Spleen (tissue), 11 donors: ENCODE measurements around the gene PLB1. TPM values are rescaled to one million over a fixed set of nuclear protein-coding genes. Genes with fewer than 3 reads are reported as not detected.

Experiments used
- DNase-seq: peaks from one replicate; pipeline ENCODE4 v3.0.0-alpha.2; 2020
- H3K27ac ChIP-seq, 8 donors: fragments of 200-600 bp; sonication (generic) in 7 of 8; 1 replicate in 4 of 8; 2 replicates in 4 of 8; pipeline versions ENCODE4 v1.5.0 to v1.8.0; 2016 to 2021; ENCODE audit warnings: inconsistent platforms in 4 of 8, mild to moderate bottlenecking in 4 of 8, moderate library complexity in 1 of 8
- H3K27me3 ChIP-seq, 7 donors: fragments of 200-600 bp; sonication (generic) in 6 of 7; replicated peaks in 1 of 7; 1 replicate in 4 of 7; 2 replicates in 3 of 7; pipeline versions ENCODE4 v1.5.0 to v1.8.0; 2016 to 2021; ENCODE audit warnings: inconsistent platforms in 3 of 7, mild to moderate bottlenecking in 1 of 7
- H3K36me3 ChIP-seq, 6 donors: fragments of 200-600 bp; sonication (generic) in 5 of 6; 1 replicate in 4 of 6; 2 replicates in 2 of 6; pipeline versions ENCODE4 v1.5.0 to v1.8.0; 2016 to 2021; ENCODE audit warnings: inconsistent platforms in 2 of 6
- H3K4me1 ChIP-seq, 6 donors: fragments of 200-600 bp; sonication (generic) in 5 of 6; 1 replicate in 3 of 6; 2 replicates in 3 of 6; pipeline versions ENCODE4 v1.5.0 to v1.8.0; 2016 to 2021; ENCODE audit warnings: inconsistent platforms in 3 of 6
- H3K4me3 ChIP-seq, 8 donors: fragments of 200-600 bp; sonication (generic) in 7 of 8; 1 replicate in 4 of 8; 2 replicates in 4 of 8; pipeline versions ENCODE4 v1.5.0 to v1.8.0; 2016 to 2021; ENCODE audit warnings: inconsistent platforms in 4 of 8, mild to moderate bottlenecking in 4 of 8, moderate library complexity in 2 of 8
- H3K9me3 ChIP-seq, 8 donors: fragments of 200-600 bp; sonication (generic) in 7 of 8; 1 replicate in 4 of 8; 2 replicates in 4 of 8; pipeline versions ENCODE4 v1.5.0 to v1.8.0; 2016 to 2021; ENCODE audit warnings: inconsistent platforms in 4 of 8
- CTCF ChIP-seq, 11 experiments: fragments of 200-600 bp in 7 of 11; fragments of 450-650 bp in 4 of 11; sonication (generic) in 4 of 11; IDR thresholded peaks in 8 of 11; conservative IDR thresholded peaks in 3 of 11; 1 replicate in 7 of 11; 2 replicates in 4 of 11; pipeline versions ENCODE4 v1.4.0 to v1.8.0; 2016 to 2021; ENCODE audit warnings: antibody characterized with exemption in 11 of 11, inconsistent platforms in 4 of 11, mild to moderate bottlenecking in 1 of 11
- POLR2A ChIP-seq, 3 donors: fragments of 450-650 bp; IDR thresholded peaks; one replicate each; pipeline ENCODE4 v1.5.1; 2017; ENCODE audit warnings: antibody characterized with exemption in 3 of 3, mild to moderate bottlenecking in 1 of 3
- POLR2AphosphoS5 ChIP-seq, 3 donors: sonication (generic); formaldehyde crosslinking; IDR thresholded peaks; one replicate each; pipeline ENCODE4 v1.5.1; 2017; ENCODE audit warnings: antibody characterized with exemption in 3 of 3
- WGBS, 5 donors: extraction: QIAGEN DNeasy Blood & Tissue Kit in 3 of 5; methylation state at CpG; one replicate each; pipeline versions ENCODE4 v1.1.5 to v1.1.7; 2013 to 2018; 5-methylcytosine and 5-hydroxymethylcytosine counted together
- intact Hi-C: fragments of 100-400 bp; cut with DNase I; formaldehyde crosslinking; loops from one replicate; pipeline ENCODE4 v1.15.0; 2023; ENCODE audit warnings: low total_unique reads
- polyA plus RNA-seq, 3 donors: library from polyadenylated mRNA; stranded (reverse); fragments of 200-250 nt; gene quantifications; one replicate each; pipeline ENCODE4 v1.2.1, GENCODE V29; 2013
- total RNA-seq, 7 donors: library from RNA; depleted of rRNA in 3 of 7; stranded (reverse); fragments of >200 nt in 3 of 7; fragmentation: NEBNext Ultra II Directional in 4 of 7; extraction: Animal tissue kit (Norgen Biotek cat#: 25700) in 4 of 7; gene quantifications; one replicate each; pipeline versions ENCODE4 v1.1.0 to v1.2.1, GENCODE V29; 2016 to 2021
- donor health status: healthy with polysubstance abuse.
- donor health status: DM: no; HTN: no; CAD: no; lungs with moderate emphysema.
- donor health status: DM: no; HTN: no; CAD: no.
- donor health status: Bipolar disorder and iron deficiency.
- donor health status: healthy.
- donor health status: DM: no; HTN: no; CAD: no.
- donor health status: DM: yes; HTN: yes; CAD: no.

Gene PLB1
- total and polyA plus RNA-seq, 10 donors: 3.8 to 45.7 (median 13.9) TPM

GRCh38 chr2:28623582-28624405 lies 127.9 kb downstream of the PLB1 start:
- H3K9me3 ChIP-seq: no peaks in the 10 kb centered on the region
- peak overlapping the region in 5 of 8 donors; percentile 84 to 94 (median 86) for H3K27ac ChIP-seq
- peaks cover 22 to 79% (median 54%) of the 10 kb centered on the region in 6 donors for H3K4me1 ChIP-seq
- TF ChIP-seq POLR2AphosphoS5 (IDR thresholded peaks at IDR 0.05): no peak
- TF ChIP-seq POLR2A (IDR thresholded peaks at IDR 0.05): no peak
- TF ChIP-seq CTCF (IDR thresholded peaks at IDR 0.05 in 8 of 11, conservative IDR thresholded peaks at IDR 0.05 in 3 of 11): no peak
- H3K27me3 ChIP-seq: no peaks in the 10 kb centered on the region
- no peak overlapping the region for H3K4me3 ChIP-seq
- peak; percentile 27 for DNase-seq
- WGBS, 5 donors: 94 to 98% (median 97%) methylated on average over 12 of the region's 12 CpGs
- H3K36me3 ChIP-seq: peaks cover 0 to 22% (median 0%) of the 10 kb centered on the region in 6 donors
- intact Hi-C loops: no loop called here

GRCh38 chr2:28624436-28624792 lies 128.6 kb downstream of the PLB1 start:
- no peak for TF ChIP-seq POLR2AphosphoS5 (IDR thresholded peaks at IDR 0.05)
- no peak for TF ChIP-seq POLR2A (IDR thresholded peaks at IDR 0.05)
- no peak for TF ChIP-seq CTCF (IDR thresholded peaks at IDR 0.05 in 8 of 11, conservative IDR thresholded peaks at IDR 0.05 in 3 of 11)
- H3K36me3 ChIP-seq: peaks cover 0 to 28% (median 0%) of the 10 kb centered on the region in 6 donors
- intact Hi-C loops: no loop called here
- no peaks in the 10 kb centered on the region for H3K27me3 ChIP-seq
- peak overlapping the region in 1 of 8 donors; percentile 38 for H3K4me3 ChIP-seq
- 45 to 59% (median 54%) methylated on average over 2 of the region's 2 CpGs for WGBS, 5 donors
- no peaks in the 10 kb centered on the region for H3K9me3 ChIP-seq
- peaks cover 22 to 79% (median 54%) of the 10 kb centered on the region in 6 donors for H3K4me1 ChIP-seq
- no peak for DNase-seq
- peak overlapping the region in 7 of 8 donors; percentile 56 to 94 (median 81) for H3K27ac ChIP-seq

GRCh38 chr2:28624793-28625701 lies 129.2 kb downstream of the PLB1 start:
- Histone ChIP-seq H3K4me3 (peak overlapping the region in 2 of 8 donors; percentile 6 to 38), H3K27ac (peak overlapping the region; percentile 54 to 94 (median 79)), H3K4me1 (peaks cover 22 to 74% (median 51%) of the 10 kb centered on the region in 6 donors), H3K9me3 (no peaks in the 10 kb centered on the region), H3K27me3 (no peaks in the 10 kb centered on the region), H3K36me3 (peaks cover 0 to 34% (median 0%) of the 10 kb centered on the region in 6 donors)
- TF ChIP-seq POLR2AphosphoS5 (IDR thresholded peaks at IDR 0.05): peak; percentile 75 to 88 (median 78)
- peak in 3 of 11 experiments; percentile 12 to 18 (median 15) for TF ChIP-seq CTCF (IDR thresholded peaks at IDR 0.05 in 8 of 11, conservative IDR thresholded peaks at IDR 0.05 in 3 of 11)
- TF ChIP-seq POLR2A (IDR thresholded peaks at IDR 0.05): no peak
- DNase-seq: peak; percentile 91
- intact Hi-C loops: no loop called here
- WGBS, 5 donors: 32 to 42% (median 35%) methylated on average over 19 of the region's 19 CpGs
